HG02981 (cell line): ENCODE results near the gene RMP24.

Experiments
- ATAC-seq: cut with Tn5 transposase; IDR thresholded peaks from one replicate; pipeline ENCODE4 v1.9.1; 2021; ENCODE audit warnings: mild to moderate bottlenecking, moderate library complexity; ENCODE audit not compliant: unreplicated experiment

Gene RMP24

GRCh38 chr18:36025025-36025424 is 52.5 kb downstream of the RMP24 start:
- no peak for ATAC-seq

GRCh38 chr18:36028859-36029258 is 56.4 kb downstream of the RMP24 start:
- ATAC-seq, result no peak
